OCI-LY7 (cell line): Measurements from ENCODE around the gene OR51L1. TPM values are rescaled to one million over a fixed set of nuclear protein-coding genes. Genes with fewer than 3 reads are reported as not detected.

Source experiments
- BruUV-seq: library from RNA; stranded (reverse); fragments of 400-500 nt; replicated peaks from 2 replicates; lab custom pipeline; 2021; lab: Mats Ljungman, UMichigan
- CTCF ChIA-PET: fragments of 300-600 bp; sonication (Branson Sonifier 250); formaldehyde crosslinking; loops from one replicate; lab custom pipeline; 2022; ENCODE audit warnings: antibody characterized with exemption; ENCODE audit not compliant: unreplicated experiment; lab: Charles Lee
- POLR2A ChIA-PET: fragments of 300-600 bp; sonication (Branson Sonifier 250); formaldehyde crosslinking; loops from one replicate; lab custom pipeline; 2022; ENCODE audit warnings: antibody characterized with exemption; lab: Charles Lee
- DNase-seq: peaks from one replicate; pipeline ENCODE4 v3.0.0-alpha.2; 2015; ENCODE audit warnings: low spot score
- H2AFZ ChIP-seq: fragments of 200-600 bp; sonication (generic), shearing (Covaris generic); 2 replicates; pipeline ENCODE4 v1.6.1; 2014; ENCODE audit warnings: mild to moderate bottlenecking, antibody characterized with exemption, low read length, moderate library complexity
- H3K27ac ChIP-seq: fragments of 200-600 bp; sonication (generic); 2 replicates; pipeline ENCODE4 v1.5.1; 2014; ENCODE audit warnings: mixed run types, low read depth, mild to moderate bottlenecking, moderate library complexity, low read length, inconsistent platforms; ENCODE audit not compliant: poor library complexity, severe bottlenecking
- H3K36me3 ChIP-seq: fragments of 200-600 bp; sonication (generic); 2 replicates; pipeline ENCODE4 v1.6.1; 2014; ENCODE audit warnings: mild to moderate bottlenecking, antibody characterized with exemption, low read length, moderate library complexity, mixed read lengths; ENCODE audit not compliant: insufficient read depth
- H3K4me1 ChIP-seq: fragments of 200-600 bp; sonication (generic); 2 replicates; pipeline ENCODE4 v1.5.1; 2014; ENCODE audit warnings: mild to moderate bottlenecking, low read length; ENCODE audit not compliant: insufficient read depth, poor library complexity, severe bottlenecking
- H3K4me2 ChIP-seq: fragments of 200-600 bp; sonication (generic); 2 replicates; pipeline ENCODE4 v1.6.1; 2014; ENCODE audit warnings: mild to moderate bottlenecking, low read length
- H3K4me3 ChIP-seq: fragments of 200-600 bp; sonication (generic); 2 replicates; pipeline ENCODE4 v1.5.1; 2014; ENCODE audit warnings: mild to moderate bottlenecking, low read depth, low read length; ENCODE audit not compliant: poor library complexity, severe bottlenecking
- H3K79me2 ChIP-seq: fragments of 200-600 bp; sonication (generic); 2 replicates; pipeline ENCODE4 v1.6.1; 2016; ENCODE audit warnings: low read depth, mild to moderate bottlenecking, low read length, moderate library complexity, mixed read lengths; ENCODE audit not compliant: insufficient read depth
- H3K9me2 ChIP-seq: fragments of 200-600 bp; sonication (generic); 2 replicates; pipeline ENCODE4 v1.6.1; 2016; ENCODE audit warnings: mild to moderate bottlenecking, low read length, mixed read lengths; ENCODE audit not compliant: insufficient read depth
- H3K9me3 ChIP-seq: fragments of 200-600 bp; sonication (generic); 2 replicates; pipeline ENCODE4 v1.6.1; 2014; ENCODE audit warnings: mild to moderate bottlenecking, mixed run types, low read length, mixed read lengths
- H4K20me1 ChIP-seq: fragments of 200-600 bp; sonication (generic); 2 replicates; pipeline ENCODE4 v1.6.1; 2014; ENCODE audit warnings: mild to moderate bottlenecking, antibody characterized with exemption, low read length, moderate library complexity, mixed read lengths; ENCODE audit not compliant: insufficient read depth
- EZH2phosphoT487 ChIP-seq: fragments of 200-600 bp; sonication (generic); IDR thresholded peaks from 2 replicates; pipeline ENCODE4 v1.6.1; 2018; ENCODE audit warnings: low read depth, borderline replicate concordance, mild to moderate bottlenecking, mixed run types, antibody characterized with exemption, low read length, moderate library complexity, mixed read lengths
- intact Hi-C: fragments of 100-400 bp; cut with micrococcal nuclease; formaldehyde crosslinking; loops from one replicate; pipeline ENCODE4 v1.10.0; 2022; ENCODE audit not compliant: unreplicated experiment
- total RNA-seq, 2 experiments: library from RNA; depleted of rRNA in 1 of 2; stranded (reverse); fragments of >200 nt in 1 of 2; shearing (Covaris generic) in 1 of 2; gene quantifications; 2 replicates each; pipeline ENCODE4 v1.2.3, GENCODE V29; 2014 to 2022
- TF ChIP-seq, protein P1 (sequence below): fragments of 200-600 bp; sonication (generic); conservative IDR thresholded peaks from 2 replicates; pipeline ENCODE4 v1.5.1; 2014; ENCODE audit warnings: mild to moderate bottlenecking, antibody characterized with exemption, low read length, moderate library complexity, mixed read lengths

OR51L1 gene
- total RNA-seq, 2 experiments from 2014 or later = not detected

DNA sequence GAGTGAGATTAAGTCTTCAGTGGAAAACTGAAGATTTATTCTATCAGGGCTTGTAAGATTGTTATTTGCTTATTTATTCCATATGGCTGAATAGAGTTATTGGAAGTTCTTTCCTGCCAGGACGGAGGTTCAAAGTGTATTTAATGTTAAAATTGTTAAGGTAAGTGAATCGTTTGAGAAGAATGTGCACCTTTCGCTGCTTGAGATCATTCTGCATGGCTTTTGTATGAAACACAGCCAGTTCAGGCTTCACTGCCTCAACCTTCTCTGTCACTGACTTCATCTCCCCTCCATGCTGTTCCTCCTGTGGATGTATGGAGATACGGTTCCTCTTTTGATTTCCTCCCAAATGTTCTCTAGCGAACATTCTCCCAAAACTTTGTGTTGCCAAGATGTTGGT, 19.2 kb upstream of the OR51L1 start:
- H3K36me3 ChIP-seq = no peaks in the 10 kb centered on the region
- no peaks in the 10 kb centered on the region for H4K20me1 ChIP-seq
- no peak overlapping the region for H2AFZ ChIP-seq
- no peaks in the 10 kb centered on the region for H3K4me1 ChIP-seq
- H3K79me2 ChIP-seq = no peaks in the 10 kb centered on the region
- H3K9me3 ChIP-seq = no peaks in the 10 kb centered on the region
- no peak overlapping the region for H3K4me2 ChIP-seq
- CTCF ChIA-PET = no interaction called here
- no peak for TF ChIP-seq EZH2phosphoT487
- TF ChIP-seq, protein P1, sequence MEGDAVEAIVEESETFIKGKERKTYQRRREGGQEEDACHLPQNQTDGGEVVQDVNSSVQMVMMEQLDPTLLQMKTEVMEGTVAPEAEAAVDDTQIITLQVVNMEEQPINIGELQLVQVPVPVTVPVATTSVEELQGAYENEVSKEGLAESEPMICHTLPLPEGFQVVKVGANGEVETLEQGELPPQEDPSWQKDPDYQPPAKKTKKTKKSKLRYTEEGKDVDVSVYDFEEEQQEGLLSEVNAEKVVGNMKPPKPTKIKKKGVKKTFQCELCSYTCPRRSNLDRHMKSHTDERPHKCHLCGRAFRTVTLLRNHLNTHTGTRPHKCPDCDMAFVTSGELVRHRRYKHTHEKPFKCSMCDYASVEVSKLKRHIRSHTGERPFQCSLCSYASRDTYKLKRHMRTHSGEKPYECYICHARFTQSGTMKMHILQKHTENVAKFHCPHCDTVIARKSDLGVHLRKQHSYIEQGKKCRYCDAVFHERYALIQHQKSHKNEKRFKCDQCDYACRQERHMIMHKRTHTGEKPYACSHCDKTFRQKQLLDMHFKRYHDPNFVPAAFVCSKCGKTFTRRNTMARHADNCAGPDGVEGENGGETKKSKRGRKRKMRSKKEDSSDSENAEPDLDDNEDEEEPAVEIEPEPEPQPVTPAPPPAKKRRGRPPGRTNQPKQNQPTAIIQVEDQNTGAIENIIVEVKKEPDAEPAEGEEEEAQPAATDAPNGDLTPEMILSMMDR = no peak
- intact Hi-C loops = no loop called here
- POLR2A ChIA-PET = interaction anchor here (1.1 kb wide), 1 partner anchor 35 kb away, joined by 3 read pairs; no protein-coding TSS in a partner anchor
- H3K9me2 ChIP-seq = no peaks in the 10 kb centered on the region
- no peak overlapping the region for H3K4me3 ChIP-seq
- BruUV-seq = no TSS peak
- H3K27ac ChIP-seq = no peak overlapping the region
- no peak for DNase-seq

DNA sequence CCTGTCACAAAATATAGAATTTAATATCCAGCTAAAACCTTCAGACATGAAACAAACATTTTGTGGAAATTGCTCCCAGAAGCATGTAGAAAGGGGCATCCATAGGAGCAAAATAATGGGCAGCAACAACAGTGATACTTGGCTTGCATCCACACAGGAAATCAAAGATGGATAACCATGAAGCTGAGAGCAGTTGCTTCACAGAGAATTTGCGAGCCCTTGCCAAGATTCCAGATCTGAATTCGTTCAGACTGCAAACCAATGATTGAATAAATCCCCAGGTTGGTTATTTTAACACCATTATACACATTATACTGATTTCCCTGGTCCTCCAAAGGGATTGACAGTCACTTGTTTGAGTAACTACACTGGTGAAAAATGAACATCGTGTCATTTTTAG, 15.6 kb upstream of the OR51L1 start:
- Histone ChIP-seq H3K9me3 (no peaks in the 10 kb centered on the region), H4K20me1 (no peaks in the 10 kb centered on the region), H3K4me2 (no peak overlapping the region), H3K4me3 (no peak overlapping the region), H3K79me2 (no peaks in the 10 kb centered on the region), H3K9me2 (no peaks in the 10 kb centered on the region), H3K36me3 (no peaks in the 10 kb centered on the region), H3K4me1 (no peaks in the 10 kb centered on the region), H3K27ac (no peak overlapping the region), H2AFZ (no peak overlapping the region)
- CTCF ChIA-PET = no interaction called here
- BruUV-seq = no TSS peak
- no peak for DNase-seq
- POLR2A ChIA-PET = interaction anchor here (1.1 kb wide), 1 partner anchor 8 kb away, joined by 7 read pairs; no protein-coding TSS in a partner anchor
- no peak for TF ChIP-seq EZH2phosphoT487
- TF ChIP-seq, protein P1 = no peak
- intact Hi-C loops = no loop called here

DNA sequence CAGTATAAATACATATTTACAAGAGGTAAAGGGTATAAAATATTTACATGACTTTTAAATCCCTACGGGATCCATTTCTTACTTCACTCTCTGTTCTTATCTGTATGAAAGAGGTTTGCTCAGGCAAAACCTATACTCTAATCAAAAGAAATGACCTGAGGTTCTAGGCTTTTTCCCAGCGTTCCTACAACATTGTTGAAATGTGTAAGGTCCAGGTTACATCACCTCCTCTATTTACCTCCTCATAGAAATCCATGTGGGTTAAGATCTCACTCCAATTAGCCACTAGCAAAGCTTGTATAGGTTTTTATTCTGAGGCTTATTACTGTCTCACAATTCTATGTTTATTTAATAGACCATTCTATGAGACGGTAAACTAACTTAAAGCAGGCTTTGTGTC, 12.0 kb upstream of the OR51L1 start:
- no peak overlapping the region for H3K27ac ChIP-seq
- intact Hi-C loops = no loop called here
- no peak overlapping the region for H3K4me3 ChIP-seq
- DNase-seq = no peak
- H3K4me1 ChIP-seq = no peaks in the 10 kb centered on the region
- TF ChIP-seq EZH2phosphoT487 = no peak
- TF ChIP-seq, protein P1 = no peak
- no peaks in the 10 kb centered on the region for H3K9me2 ChIP-seq
- no peak overlapping the region for H2AFZ ChIP-seq
- no peaks in the 10 kb centered on the region for H3K9me3 ChIP-seq
- ChIA-PET CTCF (no interaction called here), POLR2A (no interaction called here)
- no peaks in the 10 kb centered on the region for H3K36me3 ChIP-seq
- no peak overlapping the region for H3K4me2 ChIP-seq
- H3K79me2 ChIP-seq = no peaks in the 10 kb centered on the region
- BruUV-seq = no TSS peak
- H4K20me1 ChIP-seq = no peaks in the 10 kb centered on the region
